AG04450 (cell line): ENCODE results near the gene DMD. TPM values are rescaled to one million over a fixed set of nuclear protein-coding genes. Genes with fewer than 3 reads are reported as not detected.

Experiments
- CTCF ChIA-PET: fragments of 300-600, 350-600 bp; formaldehyde crosslinking; extraction: SDS; loops from one replicate; lab custom pipeline; 2022; ENCODE audit warnings: antibody characterized with exemption, inconsistent platforms; lab: Charles Lee
- POLR2A ChIA-PET: fragments of 350-600 bp; formaldehyde crosslinking; extraction: SDS; loops from one replicate; lab custom pipeline; 2021; ENCODE audit warnings: antibody characterized with exemption, inconsistent platforms; lab: Yijun Ruan, JAX
- DNase-seq: peaks from one replicate; pipeline ENCODE4 v3.0.0-alpha.2; 2011; ENCODE audit warnings: low read depth, low spot score
- H3K27ac ChIP-seq: one replicate; pipeline ENCODE4 v1.5.1; 2012; ENCODE audit warnings: low read depth, low read length, control low read depth
- H3K27me3 ChIP-seq: one replicate; pipeline ENCODE4 v1.6.0; 2012; ENCODE audit warnings: low read length; ENCODE audit not compliant: control insufficient read depth, insufficient read depth
- H3K4me3 ChIP-seq: 2 replicates; pipeline ENCODE4 v1.5.1; 2011; ENCODE audit warnings: mild to moderate bottlenecking, low read depth, low read length, control low read depth
- H3K9me3 ChIP-seq: 2 replicates; pipeline ENCODE4 v1.5.1; 2012; ENCODE audit warnings: low read length; ENCODE audit not compliant: control insufficient read depth, insufficient read depth
- polyA plus RNA-seq: library from polyadenylated mRNA; depleted of rRNA; stranded (reverse); fragments of >200 nt; gene quantifications from 2 replicates; pipeline ENCODE4 v1.2.3, GENCODE V29; 2011
- TF ChIP-seq, protein P1 (sequence below): IDR thresholded peaks from 2 replicates; pipeline ENCODE4 v1.5.1; 2011; ENCODE audit warnings: low read depth, low read length, control low read depth, inconsistent platforms

Gene DMD
- polyA plus RNA-seq, 1 experiment: 7.6 TPM

DNA sequence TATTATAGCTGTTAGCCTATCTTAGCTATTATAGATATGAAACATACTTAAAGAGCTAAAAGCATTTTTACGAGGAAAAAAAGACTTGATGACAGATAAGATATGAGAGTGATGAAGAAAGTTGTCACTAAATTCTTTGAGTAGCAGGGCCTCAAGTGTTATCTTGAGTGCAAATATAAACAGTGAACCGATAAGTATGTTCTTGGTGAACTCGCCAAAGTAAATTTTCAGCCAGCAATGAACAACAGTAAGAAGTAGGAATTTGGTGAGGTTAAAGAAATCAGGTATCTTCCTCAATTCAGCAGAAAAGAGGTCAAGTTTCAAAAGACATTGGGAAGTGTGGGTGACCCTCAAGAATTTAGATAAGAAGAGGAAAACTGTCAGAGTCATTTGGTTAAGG lies 1667.7 kb downstream of the DMD start:
- no peaks in the 10 kb centered on the region for H3K9me3 ChIP-seq
- TF ChIP-seq, protein P1, sequence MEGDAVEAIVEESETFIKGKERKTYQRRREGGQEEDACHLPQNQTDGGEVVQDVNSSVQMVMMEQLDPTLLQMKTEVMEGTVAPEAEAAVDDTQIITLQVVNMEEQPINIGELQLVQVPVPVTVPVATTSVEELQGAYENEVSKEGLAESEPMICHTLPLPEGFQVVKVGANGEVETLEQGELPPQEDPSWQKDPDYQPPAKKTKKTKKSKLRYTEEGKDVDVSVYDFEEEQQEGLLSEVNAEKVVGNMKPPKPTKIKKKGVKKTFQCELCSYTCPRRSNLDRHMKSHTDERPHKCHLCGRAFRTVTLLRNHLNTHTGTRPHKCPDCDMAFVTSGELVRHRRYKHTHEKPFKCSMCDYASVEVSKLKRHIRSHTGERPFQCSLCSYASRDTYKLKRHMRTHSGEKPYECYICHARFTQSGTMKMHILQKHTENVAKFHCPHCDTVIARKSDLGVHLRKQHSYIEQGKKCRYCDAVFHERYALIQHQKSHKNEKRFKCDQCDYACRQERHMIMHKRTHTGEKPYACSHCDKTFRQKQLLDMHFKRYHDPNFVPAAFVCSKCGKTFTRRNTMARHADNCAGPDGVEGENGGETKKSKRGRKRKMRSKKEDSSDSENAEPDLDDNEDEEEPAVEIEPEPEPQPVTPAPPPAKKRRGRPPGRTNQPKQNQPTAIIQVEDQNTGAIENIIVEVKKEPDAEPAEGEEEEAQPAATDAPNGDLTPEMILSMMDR: no peak
- no peak for DNase-seq

DNA sequence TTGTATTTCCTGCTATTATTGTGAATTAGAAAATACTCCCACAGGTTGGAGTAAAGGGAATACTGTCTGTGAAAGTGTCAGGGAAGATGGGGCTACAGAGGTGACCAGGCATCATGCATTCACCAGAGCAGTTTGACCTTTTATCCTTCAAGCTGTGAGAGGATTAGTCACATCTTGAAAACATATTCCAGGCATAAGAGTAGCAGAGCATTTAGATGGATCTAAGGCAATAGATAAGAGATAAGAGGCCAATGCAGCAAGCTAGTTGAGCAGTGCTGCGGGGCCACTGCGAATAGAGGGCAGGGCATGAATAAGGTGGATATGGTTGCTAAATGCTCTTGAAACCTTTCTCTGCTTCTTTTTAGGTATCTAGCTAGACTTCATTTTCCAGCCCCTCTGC lies 1668.8 kb downstream of the DMD start:
- ChIA-PET CTCF (no interaction called here), POLR2A (no interaction called here)

More for the DNA sequence above, 1667.7 kb downstream of the DMD start:
- H3K27ac ChIP-seq: no peak overlapping the region
- H3K27me3 ChIP-seq: no peaks in the 10 kb centered on the region
- CTCF ChIA-PET: no interaction called here
- no peak overlapping the region for H3K4me3 ChIP-seq
- POLR2A ChIA-PET: no interaction called here

DNA sequence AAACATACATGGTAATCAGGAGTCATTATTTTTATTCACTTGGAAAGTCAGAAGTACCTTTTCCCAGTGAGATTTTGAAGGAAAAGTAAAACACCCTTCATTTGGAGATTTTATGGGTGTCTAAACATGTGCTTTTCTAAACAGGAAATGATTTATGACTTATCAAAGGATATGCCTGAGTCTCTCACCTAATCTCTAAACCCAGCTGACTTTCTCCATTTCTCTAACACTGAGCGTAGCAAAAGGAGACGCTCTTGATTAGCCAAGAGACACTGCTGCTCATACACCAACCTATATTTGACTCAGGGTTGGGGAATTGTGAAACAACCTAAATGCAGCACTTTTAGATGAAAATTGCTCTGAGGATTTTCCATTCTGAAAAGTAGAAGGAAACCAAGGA lies 1671.0 kb downstream of the DMD start:
- no peak overlapping the region for H3K4me3 ChIP-seq
- no peak for DNase-seq
- H3K9me3 ChIP-seq: no peaks in the 10 kb centered on the region
- H3K27ac ChIP-seq: no peak overlapping the region
- no peaks in the 10 kb centered on the region for H3K27me3 ChIP-seq
- ChIA-PET CTCF (interaction anchor here (0.5 kb wide), 1 partner anchor 501 kb away, joined by 3 read pairs; no protein-coding TSS in a partner anchor), POLR2A (no interaction called here)
- TF ChIP-seq, protein P1: no peak

More for the DNA sequence above, 1668.8 kb downstream of the DMD start:
- no peak overlapping the region for H3K4me3 ChIP-seq
- H3K27me3 ChIP-seq: no peaks in the 10 kb centered on the region
- TF ChIP-seq, protein P1: no peak
- no peak for DNase-seq
- no peaks in the 10 kb centered on the region for H3K9me3 ChIP-seq
- no peak overlapping the region for H3K27ac ChIP-seq

DNA sequence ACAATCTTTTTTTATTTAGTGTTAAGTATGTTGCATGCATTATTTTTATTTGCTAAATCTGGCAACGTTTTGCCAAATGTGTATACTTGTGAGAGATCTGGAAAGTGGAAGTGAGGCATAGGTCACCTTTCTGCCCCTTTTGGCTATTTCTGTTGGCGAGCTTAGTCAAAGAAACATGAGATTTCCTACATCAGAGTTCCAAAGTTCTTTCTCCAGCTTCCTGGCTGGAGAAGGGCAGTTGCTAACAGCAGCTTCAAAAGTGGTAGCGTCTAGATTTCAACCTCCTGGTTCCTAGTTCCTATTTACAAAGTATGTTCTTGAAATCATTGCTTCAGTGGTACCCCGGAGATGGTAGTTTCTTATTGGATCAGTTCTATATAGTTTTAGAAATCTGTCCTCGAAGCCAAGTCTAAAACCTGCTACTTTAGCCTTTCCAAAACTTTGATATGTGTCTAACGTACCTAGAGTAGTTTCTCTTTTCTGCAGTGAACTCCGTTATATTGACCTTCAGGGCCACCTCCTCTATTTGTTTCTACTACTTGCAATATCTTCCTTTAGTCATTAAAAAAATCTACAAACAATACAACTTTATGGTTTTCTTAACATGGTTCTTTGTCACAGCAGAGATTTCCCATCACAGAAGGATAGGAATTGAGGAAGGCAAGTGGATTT lies 1683.8 kb downstream of the DMD start:
- CTCF ChIA-PET: no interaction called here
- DNase-seq: no peak
- TF ChIP-seq, protein P1: no peak
- no peak overlapping the region for H3K4me3 ChIP-seq
- H3K27ac ChIP-seq: no peak overlapping the region
- POLR2A ChIA-PET: no interaction called here
- H3K27me3 ChIP-seq: no peaks in the 10 kb centered on the region
- H3K9me3 ChIP-seq: no peaks in the 10 kb centered on the region

DNA sequence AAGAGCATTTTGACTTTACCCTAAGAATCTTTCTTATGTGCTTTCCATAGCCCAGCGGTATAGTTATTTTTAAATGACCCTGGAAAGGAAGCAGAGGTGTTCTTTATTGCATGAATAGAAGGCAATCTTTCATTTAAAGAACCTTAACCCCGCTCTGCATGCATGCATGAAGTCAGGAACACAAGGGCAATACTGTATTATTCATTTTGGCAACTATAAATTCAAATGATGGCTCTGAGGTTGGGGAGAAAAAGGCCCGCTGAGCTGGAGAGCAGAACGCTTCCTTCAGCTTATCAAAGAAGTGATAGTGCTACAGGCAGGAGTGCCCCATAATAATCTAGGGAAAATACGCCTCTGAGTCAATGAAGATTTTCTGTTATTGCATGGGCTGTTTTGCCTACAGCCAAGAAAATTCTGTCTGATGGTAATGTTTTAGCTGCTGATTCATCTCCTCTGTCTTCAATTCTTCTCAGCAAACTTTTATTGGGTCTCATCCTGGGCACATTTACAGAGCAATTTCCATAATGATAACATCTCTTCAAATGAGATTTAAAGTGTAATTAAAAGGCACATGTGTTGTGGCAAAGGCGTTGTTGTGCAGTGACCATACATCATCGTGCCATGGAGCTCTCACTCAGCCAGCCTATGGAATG lies 1687.3 kb downstream of the DMD start:
- Histone ChIP-seq H3K27me3 (no peaks in the 10 kb centered on the region), H3K4me3 (no peak overlapping the region), H3K9me3 (no peaks in the 10 kb centered on the region), H3K27ac (no peak overlapping the region)
- DNase-seq: no peak
- TF ChIP-seq, protein P1: no peak
- CTCF ChIA-PET: no interaction called here
- POLR2A ChIA-PET: no interaction called here
